K562 (cell line): ENCODE measurements around the gene LAGE3. TPM values are rescaled to one million over a fixed set of nuclear protein-coding genes. Genes with fewer than 3 reads are reported as not detected.

Source experiments
- ARHGAP35 ChIP-seq: fragments of 450-650 bp; IDR thresholded peaks from 2 replicates; pipeline ENCODE4 v1.6.1; 2018; ENCODE audit not compliant: partially characterized antibody
- BRF2 ChIP-seq: IDR thresholded peaks from 3 replicates; pipeline ENCODE4 v1.6.1; 2011; ENCODE audit warnings: borderline replicate concordance, mild to moderate bottlenecking; ENCODE audit not compliant: insufficient read length, insufficient read depth
- CHD2 ChIP-seq: IDR thresholded peaks from 2 replicates; pipeline ENCODE4 v1.6.1; 2011; ENCODE audit warnings: low read depth, low read length
- CSDE1 ChIP-seq, 2 experiments: fragments of 450-650 bp; IDR thresholded peaks; 2 replicates each; pipeline ENCODE4 v1.6.1; 2016; ENCODE audit warnings: mild to moderate bottlenecking in 1 of 2
- E2F8 ChIP-seq: fragments of 450-650 bp; IDR thresholded peaks from 2 replicates; pipeline ENCODE4 v1.7.1; 2018; ENCODE audit warnings: mild to moderate bottlenecking, low read depth; ENCODE audit not compliant: partially characterized antibody
- ERF ChIP-seq: fragments of 450-650 bp; formaldehyde crosslinking; IDR thresholded peaks from 2 replicates; pipeline ENCODE4 v1.4.0; 2020; ENCODE audit warnings: mild to moderate bottlenecking, mixed read lengths
- IRF1 ChIP-seq: sonication (generic); formaldehyde crosslinking; IDR thresholded peaks from 2 replicates; pipeline ENCODE4 v1.8.0; 2022; ENCODE audit warnings: missing genetic modification reagents, mild to moderate bottlenecking, borderline replicate concordance
- LEF1 ChIP-seq: fragments of 450-650 bp; IDR thresholded peaks from 2 replicates; pipeline ENCODE4 v1.6.1; 2016; ENCODE audit warnings: mild to moderate bottlenecking
- PCBP2 ChIP-seq: fragments of 200-400 bp; formaldehyde crosslinking; IDR thresholded peaks from 2 replicates; pipeline ENCODE4 v1.6.1; 2018; ENCODE audit warnings: low read length, low read depth, mild to moderate bottlenecking, moderate library complexity; ENCODE audit not compliant: poor library complexity, severe bottlenecking
- RB1 ChIP-seq: fragments of 450-650 bp; IDR thresholded peaks from 2 replicates; pipeline ENCODE4 v1.6.1; 2017; ENCODE audit warnings: low read depth, mild to moderate bottlenecking
- SP1 ChIP-seq: sonication (generic); formaldehyde crosslinking; IDR thresholded peaks from 2 replicates; pipeline ENCODE4 v1.8.1; 2022; ENCODE audit warnings: mild to moderate bottlenecking, missing genetic modification reagents
- SPI1 ChIP-seq: IDR thresholded peaks from 2 replicates; pipeline ENCODE4 v1.6.1; 2011; ENCODE audit warnings: low read depth, low read length, control low read depth, borderline replicate concordance
- SRSF3 ChIP-seq: fragments of 200-400 bp; formaldehyde crosslinking; IDR thresholded peaks from 2 replicates; pipeline ENCODE4 v1.6.1; 2016; ENCODE audit warnings: mild to moderate bottlenecking, low read length, moderate library complexity; ENCODE audit not compliant: insufficient read depth
- TBL1XR1 ChIP-seq, 2 experiments: IDR thresholded peaks; 2 replicates each; pipeline ENCODE4 v1.6.1; 2012; ENCODE audit warnings: improper control_type of control experiment in 2 of 2, low read length in 2 of 2, mild to moderate bottlenecking in 1 of 2
- THRAP3 ChIP-seq: fragments of 450-650 bp; IDR thresholded peaks from 2 replicates; pipeline ENCODE4 v1.6.1; 2016; ENCODE audit warnings: mild to moderate bottlenecking, inconsistent platforms, borderline replicate concordance
- ZFP91 ChIP-seq: sonication (generic); formaldehyde crosslinking; IDR thresholded peaks from 2 replicates; pipeline ENCODE4 v1.8.0; 2022; ENCODE audit warnings: mild to moderate bottlenecking, missing genetic modification reagents
- ZNF280B ChIP-seq: fragments of 250-450 bp; sonication (Bioruptor Pico); IDR thresholded peaks from 2 replicates; pipeline ENCODE4 v1.5.1; 2021; ENCODE audit warnings: mild to moderate bottlenecking
- ZNF354B ChIP-seq: fragments of 250-450 bp; sonication (Bioruptor Pico); IDR thresholded peaks from 2 replicates; pipeline ENCODE4 v1.4.0; 2020
- ZNF584 ChIP-seq: fragments of 200-800 bp; sonication (Bioruptor generic); IDR thresholded peaks from 2 replicates; pipeline ENCODE4 v1.6.1; 2016; ENCODE audit warnings: low read depth, mild to moderate bottlenecking, missing genetic modification characterization, missing compliant biosample characterization
- ZNF696 ChIP-seq: fragments of 250-450 bp; sonication (Bioruptor Pico); conservative IDR thresholded peaks from 2 replicates; pipeline ENCODE4 v1.4.0; 2020; ENCODE audit warnings: mild to moderate bottlenecking, moderate library complexity
- polyA plus RNA-seq, 8 experiments: library from polyadenylated mRNA; depleted of rRNA in 4 of 8; stranded (reverse) in 5 of 8; unstranded in 3 of 8; fragments of >200 nt; fragmentation: Nextera tagmentation in 2 of 8; fragmentation: Illumina TruSeq in 1 of 8; extraction: Ambion mirVana in 2 of 8; extraction: Trizol in 1 of 8; gene quantifications; 2 replicates each; pipeline versions ENCODE4 v1.2.1 to v1.2.3, GENCODE V29; 2011 to 2014; ENCODE audit warnings: inconsistent platforms in 1 of 8, missing spikeins in 1 of 8
- total RNA-seq, 7 experiments: library from RNA; depleted of rRNA in 6 of 7; stranded (reverse); fragments of >200 nt in 6 of 7; fragmentation: Illumina TruSeq in 2 of 7; extraction: Trizol in 2 of 7; gene quantifications; 2 replicates each; pipeline versions ENCODE4 v1.2.1 to v1.2.3, GENCODE V29; 2011 to 2021; ENCODE audit warnings: low replicate concordance in 1 of 7

Gene LAGE3
- total and polyA plus RNA-seq, 9 of the 15 experiments (the other 6 are each of a cell fraction or from before 2014, with no cell fraction given): 28.2 to 125 (median 35.8) TPM

GRCh38 chrX:154485150-154486051, 6.3 kb upstream of the LAGE3 start (continued):
- TF ChIP-seq E2F8 (no peak), ERF (CRISPR knock-in tag) (no peak), SP1 (CRISPR knock-in tag) (no peak), ZNF584 (no peak), BRF2 (no peak), ARHGAP35 (no peak), THRAP3 (no peak), SRSF3 (no peak), SPI1 (no peak), RB1 (0 out of 2 replicates have a peak, but pooled peaks have one; percentile 4), CHD2 (no peak), ZNF696 (no peak), PCBP2 (no peak), LEF1 (no peak), IRF1 (CRISPR knock-in tag) (no peak), TBL1XR1 (IDR thresholded peaks at IDR 0.05; ENCODE audit: low read length in 2 of 2) (no peak), ZFP91 (CRISPR knock-in tag) (no peak), ZNF354B (no peak), ZNF280B (CRISPR knock-in tag) (no peak), CSDE1 (IDR thresholded peaks at IDR 0.05) (no peak)
